Left cardiac atrium (tissue), 4 donors: ENCODE measurements around the gene DPP10. TPM values are rescaled to one million over a fixed set of nuclear protein-coding genes. Genes with fewer than 3 reads are reported as not detected.
A peak's percentile ranks its signal among the peaks of the same experiment; 100 is the strongest.
"Not testable (repeated sequence)": the region's sequence is repeated elsewhere in the genome, so short reads cannot be mapped to it uniquely, and the experiment has no call there.

Source experiments
- ATAC-seq, 2 donors: fragments of 200-7000 bp; cut with Tn5 transposase; one replicate each; pipeline ENCODE4 v1.9.1; 2020; ENCODE audit warnings: mild to moderate bottlenecking in 2 of 2, moderate library complexity in 2 of 2
- DNase-seq: peaks from one replicate; pipeline ENCODE4 v3.0.0-alpha.2; 2020
- intact Hi-C, 2 donors: fragments of 100-400 bp; cut with DNase I; formaldehyde crosslinking; loops; one replicate each; pipeline versions ENCODE4 v1.14.1 to v1.15.1; 2022 to 2023
- total RNA-seq, 2 donors: library from RNA; stranded (reverse); fragmentation: NEBNext Ultra II Directional; extraction: Animal tissue kit (Norgen Biotek cat#: 25700); gene quantifications; one replicate each; pipeline ENCODE4 v1.2.1, GENCODE V29; 2021
- donor health status: DM: no; HTN: yes; CAD: no.
- donor health status: DM: no; HTN: yes; CAD: no; lungs with severe emphysema.
- donor health status: DM: yes; HTN: yes; CAD: no.
- donor health status: Dilated cardiomyopathy.

Gene DPP10
- total RNA-seq, 2 donors from 2014 or later: 0.38 to 0.50 TPM

- ATAC-seq (no peak), DNase-seq (no peak)
- intact Hi-C loops: no loop called here
These were observed 54.5 kb downstream of the DPP10 start for GRCh38 chr2:114496959-114497358.

GRCh38 chr2:114499101-114499500, 56.7 kb downstream of the DPP10 start:
- ATAC-seq: no peak
- intact Hi-C loops: no loop called here
- no peak for DNase-seq

GRCh38 chr2:114507744-114508143, 65.3 kb downstream of the DPP10 start:
- intact Hi-C loops: no loop called here
- DNase-seq: no peak
- no peak for ATAC-seq

DNA sequence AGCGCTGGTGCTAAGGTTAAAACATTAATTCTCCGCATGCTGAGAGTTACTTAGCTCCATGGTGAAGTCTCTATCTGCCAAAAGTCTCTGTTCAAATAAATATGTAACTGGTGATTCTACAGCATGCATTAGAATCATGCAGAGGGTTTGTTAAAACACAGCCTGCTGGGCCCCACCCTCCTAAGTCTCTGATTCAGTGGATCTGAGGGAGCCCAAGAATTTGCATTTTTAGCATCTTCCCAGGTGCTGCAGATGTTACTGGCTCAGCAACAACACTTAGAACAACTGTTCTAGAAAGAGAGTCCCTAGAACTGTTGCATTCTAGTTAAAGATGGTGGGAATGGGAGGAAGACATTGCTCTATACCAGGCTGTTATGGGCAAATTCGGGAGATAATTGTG, 73.4 kb downstream of the DPP10 start:
- no peak for DNase-seq
- intact Hi-C loops: no loop called here
- no peak for ATAC-seq

- no peak for ATAC-seq
- intact Hi-C loops: no loop called here
- no peak for DNase-seq
These were observed 75.1 kb downstream of the DPP10 start for GRCh38 chr2:114517580-114517979.

DNA sequence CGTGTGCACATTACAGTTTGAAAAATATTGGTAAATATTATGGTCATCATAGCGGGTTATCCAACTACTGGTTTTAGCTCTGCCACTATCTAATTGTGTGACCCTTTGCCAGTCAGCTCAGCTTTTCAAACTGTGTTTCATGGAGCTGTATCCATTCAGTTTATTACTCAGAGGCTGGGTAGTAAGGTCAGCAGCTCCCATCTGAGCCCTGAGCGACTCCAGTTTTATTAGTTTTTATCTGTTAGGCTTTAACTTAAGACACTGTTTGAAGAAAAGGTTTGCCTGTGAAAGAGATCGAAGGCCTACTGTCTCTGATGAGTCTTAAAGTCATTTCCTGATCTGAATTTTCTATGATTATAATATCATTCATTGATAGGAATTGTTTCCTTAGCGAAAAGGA, 76.3 kb downstream of the DPP10 start:
- DNase-seq (no peak), ATAC-seq (no peak)
- intact Hi-C loops: no loop called here

- intact Hi-C loops, ATAC-seq, DNase-seq: not testable (repeated sequence)
These were observed 80.2 kb downstream of the DPP10 start for GRCh38 chr2:114522612-114523011.

DNA sequence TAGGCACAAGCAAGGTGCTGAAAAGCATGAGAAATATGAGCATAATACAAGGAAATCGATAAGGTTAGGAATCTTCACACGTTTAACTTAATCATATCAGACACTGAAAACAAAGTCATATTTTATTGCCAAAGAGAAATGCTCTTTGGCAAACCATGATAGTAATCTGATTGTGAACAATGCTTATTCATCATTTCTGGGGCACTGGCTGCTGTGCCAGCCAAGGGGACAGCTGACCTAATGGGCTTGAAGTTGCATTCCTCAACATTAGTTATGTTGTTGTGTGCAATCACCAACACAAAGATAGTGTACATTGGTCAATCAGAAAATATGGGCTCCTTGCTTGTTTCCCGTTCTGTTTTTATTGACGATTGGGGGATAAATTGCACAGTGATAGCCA, 83.5 kb downstream of the DPP10 start:
- intact Hi-C loops: no loop called here

GRCh38 chr2:114526841-114527240, 84.4 kb downstream of the DPP10 start:
- no peak for ATAC-seq
- intact Hi-C loops: no loop called here
- no peak for DNase-seq

More for the DNA sequence above, 83.5 kb downstream of the DPP10 start:
- DNase-seq (no peak), ATAC-seq (no peak)

DNA sequence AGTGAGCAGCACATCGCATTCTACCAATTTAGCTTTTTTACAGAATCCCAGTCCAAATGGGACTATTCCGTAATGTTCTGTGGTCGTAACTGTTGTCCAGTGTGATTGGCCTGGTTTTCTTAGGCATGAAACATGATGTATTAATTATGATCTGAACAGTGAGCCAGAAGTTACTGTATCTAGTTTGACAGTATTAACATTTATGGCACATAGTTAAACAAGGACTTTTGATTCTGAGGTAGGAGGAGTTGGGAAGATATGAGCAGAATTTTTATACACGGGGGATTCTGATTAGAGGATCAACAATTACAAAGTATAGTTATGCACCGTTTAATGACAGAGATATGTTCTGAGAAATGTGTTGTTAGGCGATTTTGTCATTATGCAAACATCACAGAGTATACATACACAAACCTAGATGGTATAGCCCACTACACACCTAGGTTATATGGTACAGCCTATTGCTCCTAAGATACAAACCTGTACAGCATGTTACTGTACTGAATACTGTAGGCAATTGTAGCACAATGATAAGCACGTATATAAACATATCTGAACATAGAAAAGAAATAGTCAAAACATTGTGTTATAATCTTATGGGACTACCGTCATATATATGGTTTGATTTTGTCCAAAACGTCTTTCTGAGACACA, 85.0 kb downstream of the DPP10 start:
- DNase-seq: no peak
- intact Hi-C loops: no loop called here
- ATAC-seq: no peak

- ATAC-seq (peak in 1 of 2 donors; percentile 58), DNase-seq (no peak)
- intact Hi-C loops: no loop called here
These were observed 92.0 kb downstream of the DPP10 start for GRCh38 chr2:114534116-114535084.

- intact Hi-C loops: no loop called here
- DNase-seq: no peak
- ATAC-seq: no peak
These were observed 95.3 kb downstream of the DPP10 start for GRCh38 chr2:114537777-114538176.

GRCh38 chr2:114542695-114543094, 100.3 kb downstream of the DPP10 start:
- intact Hi-C loops: no loop called here
- DNase-seq: no peak
- peak in 1 of 2 donors; percentile 68 for ATAC-seq

DNA sequence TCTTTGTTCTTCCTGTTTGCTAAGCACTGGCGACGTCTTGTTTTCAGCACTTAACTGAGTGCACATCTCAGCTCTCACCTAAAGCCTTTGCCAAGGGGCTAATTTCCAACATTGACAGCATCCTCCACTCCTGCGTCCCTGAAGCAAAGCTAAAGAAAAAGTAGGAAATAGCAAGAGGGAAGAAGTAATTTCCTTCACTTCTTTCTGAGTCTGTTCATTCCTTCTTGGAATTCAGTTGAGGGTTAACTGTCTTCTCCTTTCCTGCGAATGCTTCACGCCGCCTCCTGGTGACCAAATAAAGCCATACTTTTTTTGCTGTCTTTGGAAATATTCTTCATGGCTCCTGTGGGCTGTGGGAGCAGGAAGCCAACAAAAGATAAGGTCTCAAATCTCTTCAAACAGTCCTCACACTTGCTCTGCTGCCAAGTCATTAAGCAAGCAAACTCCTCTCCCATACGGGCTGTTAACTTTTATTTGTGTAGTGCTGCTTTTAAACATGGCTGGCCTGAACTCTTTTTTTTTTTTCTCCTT, 100.9 kb downstream of the DPP10 start:
- intact Hi-C loops: no loop called here
- peak; percentile 81 to 94 for ATAC-seq

DNA sequence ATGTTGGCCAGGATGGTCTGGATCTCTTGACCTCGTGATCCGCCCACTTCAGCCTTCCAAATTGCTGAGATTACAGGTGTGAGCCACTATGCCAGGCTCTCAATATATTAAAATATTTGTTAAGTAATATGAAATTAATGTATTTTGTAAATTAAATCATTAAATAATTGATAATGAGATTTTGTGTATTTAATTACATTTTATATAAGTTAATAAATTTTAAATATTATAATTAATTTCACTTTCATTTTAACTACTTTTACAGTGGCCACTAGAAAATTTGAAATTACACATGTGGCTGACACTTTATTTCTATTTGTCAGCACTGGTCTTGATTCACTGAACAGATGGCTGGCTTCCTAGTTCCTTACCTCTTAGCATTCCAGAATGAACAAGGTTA, 102.6 kb downstream of the DPP10 start:
- DNase-seq (no peak), ATAC-seq (no peak)
- intact Hi-C loops: no loop called here

More for the DNA sequence above, 100.9 kb downstream of the DPP10 start:
- DNase-seq: peak; percentile 71

- ATAC-seq (no peak), DNase-seq (no peak)
- intact Hi-C loops: no loop called here
These were observed 104.1 kb downstream of the DPP10 start for GRCh38 chr2:114546531-114546930.

- intact Hi-C loops: no loop called here
- no peak for ATAC-seq
- DNase-seq: no peak
These were observed 105.7 kb downstream of the DPP10 start for GRCh38 chr2:114548151-114548550.

DNA sequence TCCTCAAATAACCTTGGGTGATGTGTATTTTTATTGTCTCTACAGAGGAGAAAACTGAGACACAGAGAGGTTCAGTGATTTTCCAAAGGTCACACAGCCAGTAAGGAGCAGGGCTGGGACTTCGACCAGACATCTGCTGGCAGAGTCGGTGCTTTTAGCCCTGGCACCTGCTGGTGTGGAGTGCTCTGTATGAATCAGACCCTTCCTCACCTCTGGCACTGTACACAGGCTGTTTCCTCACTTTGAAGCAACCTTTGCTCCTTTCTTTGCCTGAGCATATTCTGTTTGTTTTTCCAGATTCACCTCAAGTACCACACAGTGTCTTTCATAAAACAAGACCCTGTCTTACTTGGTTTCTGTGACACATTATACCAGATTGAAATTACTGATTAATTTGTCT, 107.9 kb downstream of the DPP10 start:
- ATAC-seq (no peak), DNase-seq (no peak)
- intact Hi-C loops: loop anchor here in 1 of 2 donors (5.0 kb wide), 1 partner anchor 573 kb away; no protein-coding TSS in a partner anchor

DNA sequence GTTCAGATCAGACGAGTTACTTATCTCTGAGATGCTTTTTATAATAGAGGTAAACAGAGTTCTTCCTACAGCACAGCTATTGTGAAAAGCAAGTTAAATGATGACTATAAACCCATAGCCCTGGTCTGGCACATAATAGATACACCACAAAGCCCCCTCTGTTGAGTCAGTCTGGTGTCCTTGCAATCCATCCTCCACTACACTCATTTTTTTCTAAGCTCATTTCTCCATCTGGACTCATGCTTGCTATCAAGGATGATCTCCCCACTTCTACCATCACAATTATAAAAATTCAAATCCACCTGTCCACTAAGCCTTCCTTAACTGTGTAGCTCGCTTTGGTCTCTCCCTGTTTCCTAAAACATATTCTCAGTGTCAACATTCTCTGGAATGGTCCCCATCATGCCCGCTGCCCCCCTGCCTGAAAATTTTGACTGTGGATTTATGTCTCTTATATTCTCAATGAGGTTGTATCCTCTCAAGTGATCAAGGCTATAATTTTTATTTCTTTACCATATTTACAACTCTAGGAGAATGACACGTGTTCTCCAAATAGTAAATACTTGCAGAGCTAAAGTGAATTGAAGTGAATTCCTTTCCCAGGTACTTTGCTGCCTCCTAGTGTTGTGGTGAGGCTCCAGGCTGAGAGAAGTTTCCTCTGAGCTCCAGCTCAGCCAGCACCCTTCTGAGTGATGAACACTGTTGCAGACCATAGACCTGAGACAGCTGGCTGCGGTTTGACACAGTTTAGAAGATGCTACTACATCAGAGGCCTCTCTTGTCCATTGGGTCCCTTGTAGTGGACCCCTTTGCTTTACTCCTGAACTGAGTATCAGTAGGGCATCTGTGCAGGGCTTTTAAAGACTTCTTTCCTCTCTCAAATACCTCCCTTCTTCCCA, 108.7 kb downstream of the DPP10 start:
- intact Hi-C loops: loop anchor here in 1 of 2 donors (5.0 kb wide), 1 partner anchor 574 kb away; no protein-coding TSS in a partner anchor

More for the DNA sequence above, 108.7 kb downstream of the DPP10 start:
- DNase-seq (peak; percentile 40), ATAC-seq (peak; percentile 38 to 78)
